ENCODE results near the gene PUS10. TPM values are rescaled to one million over a fixed set of nuclear protein-coding genes. Genes with fewer than 3 reads are reported as not detected.

Gene PUS10
- total RNA-seq, 4 donors from 2014 or later: 3.4 to 9.2 (median 8.1) TPM

GRCh38 chr2:60989259-60989658 lies 28.8 kb downstream of the PUS10 start:
- TF ChIP-seq CTCF (IDR thresholded peaks at IDR 0.05; ENCODE audit: low read depth): no peak

- TF ChIP-seq CTCF (IDR thresholded peaks at IDR 0.05; ENCODE audit: low read depth): no peak
These were observed 31.0 kb downstream of the PUS10 start for GRCh38 chr2:60987041-60987440.

GRCh38 chr2:60984720-60985119 lies 33.3 kb downstream of the PUS10 start:
- no peak for TF ChIP-seq CTCF (IDR thresholded peaks at IDR 0.05; ENCODE audit: low read depth)

- no peak for TF ChIP-seq CTCF (IDR thresholded peaks at IDR 0.05; ENCODE audit: low read depth)
These were observed 37.8 kb downstream of the PUS10 start for GRCh38 chr2:60980071-60980815.

- no peak for TF ChIP-seq CTCF (IDR thresholded peaks at IDR 0.05; ENCODE audit: low read depth)
These were observed 38.8 kb downstream of the PUS10 start for GRCh38 chr2:60979231-60979630.

GRCh38 chr2:60977562-60977895 lies 40.5 kb downstream of the PUS10 start:
- TF ChIP-seq CTCF (IDR thresholded peaks at IDR 0.05; ENCODE audit: low read depth): no peak

GRCh38 chr2:60976875-60977561 lies 41.0 kb downstream of the PUS10 start:
- no peak for TF ChIP-seq CTCF (IDR thresholded peaks at IDR 0.05; ENCODE audit: low read depth)
